HuH-7.5 (cell line): Measurements from ENCODE around the gene MYT1.

ENCODE experiments used
- DNase-seq: peaks from one replicate; pipeline ENCODE4 v3.0.0; 2011; ENCODE audit warnings: low spot score

The MYT1 gene

GRCh38 chr20:64140061-64140931 is 24.0 kb upstream of the MYT1 start:
- no peak for DNase-seq

- no peak for DNase-seq
Observed at GRCh38 chr20:64140956-64141355, 23.3 kb upstream of the MYT1 start.

DNA sequence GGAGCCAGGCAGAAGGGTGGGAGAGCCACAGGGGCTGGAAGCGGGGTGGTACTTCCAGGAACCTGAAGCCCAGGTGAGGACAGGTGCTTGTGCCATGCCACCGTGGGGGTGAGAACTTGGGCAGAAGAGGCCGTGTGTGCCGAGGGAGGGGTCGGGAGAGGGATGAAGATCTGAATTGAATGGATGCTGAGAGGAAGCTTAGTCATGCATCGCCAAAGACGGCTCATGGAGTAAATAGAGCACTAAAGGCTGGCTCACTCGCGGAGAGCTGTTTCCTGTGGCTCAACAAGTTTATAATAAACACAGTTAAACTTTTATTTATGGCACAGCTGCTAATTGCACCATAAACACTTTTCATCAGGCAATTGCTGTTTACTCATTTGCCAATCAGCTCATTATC is 21.7 kb upstream of the MYT1 start:
- no peak for DNase-seq

DNA sequence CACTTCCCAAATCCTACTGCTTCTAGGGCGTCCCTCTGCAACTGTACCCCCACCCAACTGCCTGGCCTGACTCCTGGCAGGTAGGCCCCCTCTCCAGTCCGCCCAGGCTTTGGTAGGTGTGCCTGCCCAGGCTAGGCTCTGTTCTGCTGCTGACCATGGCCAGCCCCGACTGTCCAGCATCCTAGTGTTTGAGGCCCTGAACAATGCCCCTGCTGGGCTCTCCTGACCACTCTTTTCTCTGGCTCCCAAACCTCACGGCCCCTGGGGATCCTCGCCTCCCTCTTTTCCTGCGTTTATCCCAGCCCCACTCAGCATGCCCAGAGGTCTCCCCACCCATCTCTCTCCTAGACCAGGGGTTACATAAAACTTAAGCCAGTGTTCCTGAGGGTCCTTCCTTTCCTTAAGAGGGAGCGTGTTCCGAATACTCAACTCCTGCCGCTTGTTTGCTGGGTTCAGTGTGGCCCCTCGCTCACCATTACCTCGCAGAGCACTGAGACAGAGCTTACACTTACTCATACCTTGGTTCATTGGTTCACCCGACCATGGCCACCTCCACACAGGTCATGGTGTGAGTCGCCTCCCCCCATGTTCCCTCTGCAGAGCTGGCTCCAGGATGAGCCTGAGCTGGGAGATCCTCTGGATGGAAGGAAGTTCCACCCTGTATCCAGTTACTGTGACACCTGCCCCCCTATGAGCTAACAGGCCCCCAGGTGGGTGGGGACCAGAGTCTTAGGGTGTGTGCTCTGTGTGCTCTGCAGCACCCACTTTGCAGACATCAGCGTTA is 21.0 kb upstream of the MYT1 start:
- no peak for DNase-seq

DNA sequence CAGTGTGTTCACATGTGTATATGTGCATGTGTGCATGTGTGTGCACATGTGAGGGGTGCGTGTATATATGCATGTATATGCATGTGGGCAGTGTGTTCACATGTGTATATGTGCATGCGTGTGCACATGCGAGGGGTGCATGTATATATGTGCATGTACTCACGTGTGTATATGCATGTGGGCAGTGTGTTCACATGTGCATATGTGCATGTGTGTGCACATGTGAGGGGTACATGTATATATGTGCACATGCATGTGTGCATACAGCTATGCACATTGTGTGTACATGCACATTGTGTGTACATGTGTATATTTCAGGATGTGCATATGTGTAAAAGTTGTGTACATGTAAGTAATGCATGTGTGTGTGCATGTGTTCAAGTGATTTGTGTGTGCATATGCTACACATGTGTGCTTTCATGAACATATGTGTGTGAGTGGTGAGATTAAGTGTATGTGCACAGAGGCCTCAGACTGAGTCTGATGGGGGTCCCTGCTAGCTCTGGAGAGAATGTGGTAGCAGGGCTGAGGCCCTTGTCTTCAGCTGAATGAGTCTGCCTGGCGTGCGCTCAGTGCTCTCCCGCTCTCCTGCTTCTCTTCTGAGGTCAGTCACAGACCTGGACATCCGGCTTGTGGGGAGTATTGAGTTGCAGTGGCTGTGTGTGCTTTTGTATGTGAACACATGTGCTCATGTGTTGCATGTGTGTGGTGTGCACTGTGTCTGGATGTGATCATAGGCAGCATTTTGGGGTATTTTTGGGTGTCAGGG is 19.9 kb upstream of the MYT1 start:
- no peak for DNase-seq

DNA sequence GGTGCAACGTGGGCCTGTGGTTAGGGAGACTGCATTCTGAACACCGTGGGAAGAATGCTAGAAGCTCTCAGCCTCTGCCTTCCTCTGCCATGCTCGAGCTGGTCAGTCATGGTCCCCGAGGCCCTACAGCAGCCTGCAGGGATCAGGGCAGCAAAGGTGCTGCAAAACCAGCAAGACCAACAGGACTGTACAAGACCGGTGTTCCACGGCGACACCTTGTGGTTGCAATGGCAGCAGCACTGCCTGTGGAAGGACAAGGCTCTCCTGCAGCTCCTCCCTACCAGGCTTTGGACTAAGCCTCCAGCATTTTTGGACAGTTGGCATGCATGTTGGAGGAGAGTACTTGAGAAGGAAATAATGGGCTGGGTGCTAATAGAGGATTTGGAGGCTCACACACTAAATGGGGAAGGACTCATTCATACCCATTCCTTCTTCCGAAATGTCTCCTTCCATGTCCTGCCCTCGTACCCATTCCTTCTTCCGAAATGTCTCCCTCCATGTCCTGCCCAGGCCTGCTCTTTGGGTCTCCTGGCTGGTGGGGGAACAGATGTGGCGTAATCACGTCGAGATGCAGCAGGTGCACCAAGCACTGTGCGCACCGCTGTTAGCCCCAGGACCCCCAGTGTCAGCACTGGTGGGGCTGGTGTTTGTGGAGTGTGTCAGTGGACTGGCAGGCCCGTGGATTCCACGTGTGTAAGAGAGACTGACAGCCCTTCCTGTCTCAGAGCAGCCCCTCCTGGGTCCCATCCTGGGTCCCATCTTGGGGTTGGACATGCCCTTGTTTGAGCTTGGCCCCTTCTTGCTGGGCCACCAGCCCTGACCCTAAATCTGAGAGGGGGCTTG is 18.6 kb upstream of the MYT1 start:
- DNase-seq: no peak

DNA sequence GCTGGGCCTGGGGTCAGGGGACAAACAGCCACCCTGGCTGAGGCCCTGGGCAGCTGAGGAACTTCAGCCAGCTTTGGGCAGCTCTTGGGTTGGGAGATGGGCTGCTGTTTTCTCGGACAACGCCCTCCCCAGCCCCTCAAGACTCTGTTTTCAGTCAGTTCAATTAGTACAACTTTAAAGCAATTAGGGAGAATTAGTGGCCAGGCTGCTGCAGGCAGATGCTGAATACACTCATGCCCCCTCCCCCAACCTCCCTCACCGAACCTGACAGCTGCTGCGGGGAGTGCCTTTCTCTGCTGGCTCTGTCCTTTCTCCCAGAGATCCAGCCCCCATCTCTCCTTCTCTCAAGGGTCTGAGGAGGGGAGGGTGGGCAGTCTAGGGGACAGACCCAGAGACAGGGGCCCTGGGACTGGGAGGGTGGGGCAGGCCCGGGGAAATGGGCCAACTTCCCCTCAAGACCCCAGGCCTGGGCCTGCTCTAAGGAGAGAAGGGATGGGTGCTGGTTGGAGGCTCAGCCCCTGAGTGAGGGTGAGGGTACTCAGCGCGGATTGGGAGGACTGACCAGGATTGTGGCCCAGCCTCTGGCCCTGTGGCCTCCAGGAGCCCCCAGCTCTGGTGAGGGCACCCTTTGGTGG is 17.8 kb upstream of the MYT1 start:
- DNase-seq: no peak

DNA sequence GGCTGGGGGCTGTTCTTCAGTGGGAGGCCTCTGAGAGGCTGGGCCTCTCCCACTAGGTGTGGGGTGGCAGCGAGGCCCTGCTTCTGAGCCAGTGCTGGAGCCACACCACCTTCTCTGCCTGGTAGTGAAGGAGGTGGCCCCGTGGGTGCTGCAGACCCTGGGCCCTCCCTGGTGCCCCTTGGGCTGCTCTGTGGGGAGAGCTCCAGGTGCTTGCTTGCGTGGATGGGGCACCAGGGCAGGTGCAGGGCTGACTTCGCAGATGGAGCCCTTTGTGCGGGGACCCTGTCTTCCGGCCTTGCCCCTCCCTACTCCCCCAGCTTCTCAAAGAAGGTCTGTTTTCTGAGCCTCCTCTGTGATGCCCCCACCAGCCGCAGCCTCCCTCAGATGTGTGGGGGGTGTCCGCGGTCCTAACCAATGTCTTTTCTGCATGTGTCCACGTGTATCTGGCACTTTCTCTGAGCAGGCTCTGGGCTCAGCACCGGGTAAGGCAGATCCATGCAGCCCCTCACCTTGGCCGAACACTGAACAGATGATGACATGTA is 17.2 kb upstream of the MYT1 start:
- no peak for DNase-seq

- no peak for DNase-seq
Observed at GRCh38 chr20:64148581-64148980, 15.7 kb upstream of the MYT1 start.

DNA sequence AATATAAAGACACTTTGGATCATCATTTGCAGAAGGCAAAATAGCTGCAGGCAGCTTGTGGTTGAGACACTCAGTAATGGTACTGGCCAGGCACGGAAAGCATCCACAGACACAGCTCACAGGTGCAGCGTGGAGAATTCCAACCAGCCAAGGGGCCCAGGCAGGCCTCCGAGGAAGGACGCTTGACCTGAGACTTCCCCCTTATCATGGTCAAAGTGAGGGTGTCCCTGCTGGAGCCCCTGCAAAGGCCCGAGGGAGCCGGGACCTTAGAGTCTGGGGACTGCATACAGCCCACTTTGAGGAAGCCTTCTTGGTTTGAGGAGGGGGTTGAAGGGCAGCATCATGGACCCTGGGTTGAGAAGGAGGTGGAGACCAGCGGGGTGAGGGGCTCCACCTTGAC is 15.1 kb upstream of the MYT1 start:
- DNase-seq: no peak

DNA sequence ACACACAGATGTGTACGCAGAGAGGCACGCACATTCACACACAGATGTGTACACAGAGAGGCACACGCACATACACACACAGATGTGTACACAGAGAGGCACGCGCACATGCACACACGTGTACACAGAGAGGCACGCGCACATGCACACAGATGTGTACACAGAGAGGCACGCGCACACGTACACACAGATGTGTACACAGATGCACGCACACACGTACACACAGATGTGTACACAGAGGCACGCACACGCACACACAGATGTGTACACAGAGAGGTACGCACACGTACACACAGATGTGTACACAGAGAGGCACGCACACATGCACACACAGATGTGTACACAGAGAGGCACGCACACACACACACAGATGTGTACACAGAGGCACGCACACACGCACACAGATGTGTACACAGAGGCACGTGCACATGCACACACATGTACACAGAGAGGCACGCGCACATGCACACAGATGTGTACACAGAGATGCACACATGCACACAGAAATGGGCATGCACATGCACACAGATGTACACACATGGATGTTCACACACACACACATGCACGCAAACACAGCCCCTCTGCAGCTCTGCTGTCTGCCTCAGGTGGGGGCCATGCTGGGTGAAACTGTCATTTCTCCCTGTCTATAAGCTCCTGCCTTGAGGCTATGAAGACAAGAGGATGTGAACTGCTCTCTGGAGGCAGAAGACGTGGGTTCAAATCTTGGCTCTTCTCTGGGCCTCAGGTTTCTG is 14.3 kb upstream of the MYT1 start:
- no peak for DNase-seq

- DNase-seq: no peak
Observed at GRCh38 chr20:64150756-64151632, 13.3 kb upstream of the MYT1 start.

DNA sequence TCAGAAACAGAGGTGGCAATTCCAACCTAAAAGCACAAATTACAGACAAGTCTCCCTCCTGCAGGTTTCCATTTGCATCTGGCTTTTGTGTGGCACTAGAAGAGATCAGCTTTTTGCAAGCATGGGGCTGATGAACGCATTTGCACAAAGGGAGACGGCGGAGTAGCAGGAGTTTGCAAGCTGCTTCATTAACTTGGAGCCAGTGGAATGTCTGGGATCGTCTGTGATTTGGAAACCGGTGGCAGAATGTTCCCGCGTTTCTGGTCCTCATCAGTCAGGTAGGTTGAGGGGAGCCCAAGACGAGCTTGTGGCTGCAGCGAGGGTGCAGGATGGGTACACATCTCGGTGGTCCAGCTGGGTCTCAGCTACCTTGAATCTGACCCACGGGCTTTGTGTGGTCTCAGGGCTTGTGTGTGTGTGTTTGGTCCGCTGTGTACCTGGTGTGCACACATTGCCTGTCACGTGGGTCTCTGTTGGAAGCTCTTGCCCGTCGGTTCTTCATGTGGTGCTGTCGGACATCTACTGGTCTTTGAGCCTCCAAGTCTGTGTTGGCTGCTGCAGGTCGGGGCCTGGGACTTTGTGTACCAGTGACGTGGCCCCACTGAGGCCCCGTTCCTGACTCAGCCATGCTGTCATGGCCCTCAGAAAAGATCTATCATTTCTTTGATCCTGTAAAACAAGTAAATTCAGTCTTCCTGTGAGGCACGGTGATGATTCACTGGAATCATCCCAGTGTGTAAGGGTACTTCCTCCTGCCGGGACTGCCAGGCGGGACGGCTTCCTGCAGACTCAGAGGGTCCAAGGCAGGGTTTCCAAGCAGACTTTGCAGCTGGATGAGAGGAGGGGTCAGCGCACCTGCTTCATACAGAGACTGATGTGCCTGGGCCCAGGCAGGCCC is 12.4 kb upstream of the MYT1 start:
- no peak for DNase-seq

- DNase-seq: no peak
Observed at GRCh38 chr20:64152906-64153305, 11.3 kb upstream of the MYT1 start.

- no peak for DNase-seq
Observed at GRCh38 chr20:64153410-64153809, 10.8 kb upstream of the MYT1 start.

DNA sequence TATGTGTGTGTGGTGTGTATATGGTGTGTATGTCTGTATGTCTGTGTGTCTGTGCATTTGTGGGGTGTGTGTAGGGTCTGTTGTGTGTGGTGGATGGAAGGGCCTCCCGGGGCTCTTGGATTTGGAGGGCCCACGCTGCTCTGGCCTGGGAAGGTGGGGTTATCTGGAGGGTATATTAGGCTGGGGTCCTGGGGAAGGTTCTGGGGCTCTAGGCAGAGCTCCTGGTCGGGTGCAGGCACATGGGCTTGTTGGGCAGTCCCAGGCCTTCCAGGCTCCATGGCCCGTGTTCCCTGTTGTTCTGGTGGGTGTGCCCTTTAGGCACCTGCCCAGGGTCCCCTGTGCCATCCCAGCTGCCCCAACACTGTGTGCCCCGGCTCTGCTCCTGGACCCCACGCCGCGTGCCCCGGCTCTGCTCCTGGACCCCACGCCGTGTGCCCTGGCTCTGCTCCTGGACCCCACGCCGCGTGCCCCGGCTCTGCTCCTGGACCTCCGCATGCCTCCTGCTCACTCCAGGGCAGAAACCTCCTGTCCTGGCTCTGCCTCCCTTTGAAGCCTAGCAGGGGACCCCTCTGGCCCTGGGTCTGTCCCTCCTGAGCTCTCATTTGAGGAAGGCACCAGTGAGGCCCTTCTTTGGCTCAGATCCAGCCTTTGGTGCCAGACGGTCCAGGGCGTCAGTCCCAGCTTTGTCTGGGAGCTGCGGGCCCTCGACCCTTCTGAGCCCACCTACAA is 10.2 kb upstream of the MYT1 start:
- no peak for DNase-seq

- no peak for DNase-seq
Observed at GRCh38 chr20:64154590-64155257, 9.5 kb upstream of the MYT1 start.
